C4-2B (cell line): ENCODE measurements around the gene DAPK1.

Experiments
- H3K27ac ChIP-seq: fragments of 450-650 bp; 2 replicates; pipeline ENCODE4 v1.5.1; 2017
- ZFX ChIP-seq: fragments of 450-650 bp; IDR thresholded peaks from 2 replicates; pipeline ENCODE4 v1.6.1; 2017
- TF ChIP-seq, protein P1 (sequence below): fragments of 450-650 bp; conservative IDR thresholded peaks from 2 replicates; pipeline ENCODE4 v1.5.1; 2017; ENCODE audit warnings: mild to moderate bottlenecking

Gene DAPK1

DNA sequence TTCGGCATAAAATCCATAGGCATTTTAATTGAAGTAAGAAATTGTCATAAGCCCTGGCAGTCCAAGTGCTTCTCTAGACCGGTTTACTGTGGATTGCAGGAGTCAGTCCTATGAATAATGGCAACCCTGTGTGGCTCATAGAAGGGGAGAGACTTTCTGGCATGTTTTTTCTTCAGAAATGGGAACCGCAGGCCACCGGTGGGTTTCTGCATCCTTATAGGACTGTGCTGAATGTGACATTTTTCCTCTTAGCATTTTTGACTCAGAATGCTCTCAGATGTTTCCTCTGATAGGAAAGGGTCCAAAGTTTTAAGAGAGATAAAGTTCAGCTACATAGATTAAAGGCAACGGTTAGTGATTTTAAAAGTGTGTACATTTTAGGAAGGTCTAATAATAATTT, 6.3 kb downstream of the DAPK1 start:
- H3K27ac ChIP-seq: no peak overlapping the region
- TF ChIP-seq, protein P1, sequence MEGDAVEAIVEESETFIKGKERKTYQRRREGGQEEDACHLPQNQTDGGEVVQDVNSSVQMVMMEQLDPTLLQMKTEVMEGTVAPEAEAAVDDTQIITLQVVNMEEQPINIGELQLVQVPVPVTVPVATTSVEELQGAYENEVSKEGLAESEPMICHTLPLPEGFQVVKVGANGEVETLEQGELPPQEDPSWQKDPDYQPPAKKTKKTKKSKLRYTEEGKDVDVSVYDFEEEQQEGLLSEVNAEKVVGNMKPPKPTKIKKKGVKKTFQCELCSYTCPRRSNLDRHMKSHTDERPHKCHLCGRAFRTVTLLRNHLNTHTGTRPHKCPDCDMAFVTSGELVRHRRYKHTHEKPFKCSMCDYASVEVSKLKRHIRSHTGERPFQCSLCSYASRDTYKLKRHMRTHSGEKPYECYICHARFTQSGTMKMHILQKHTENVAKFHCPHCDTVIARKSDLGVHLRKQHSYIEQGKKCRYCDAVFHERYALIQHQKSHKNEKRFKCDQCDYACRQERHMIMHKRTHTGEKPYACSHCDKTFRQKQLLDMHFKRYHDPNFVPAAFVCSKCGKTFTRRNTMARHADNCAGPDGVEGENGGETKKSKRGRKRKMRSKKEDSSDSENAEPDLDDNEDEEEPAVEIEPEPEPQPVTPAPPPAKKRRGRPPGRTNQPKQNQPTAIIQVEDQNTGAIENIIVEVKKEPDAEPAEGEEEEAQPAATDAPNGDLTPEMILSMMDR: no peak
- TF ChIP-seq ZFX: no peak

DNA sequence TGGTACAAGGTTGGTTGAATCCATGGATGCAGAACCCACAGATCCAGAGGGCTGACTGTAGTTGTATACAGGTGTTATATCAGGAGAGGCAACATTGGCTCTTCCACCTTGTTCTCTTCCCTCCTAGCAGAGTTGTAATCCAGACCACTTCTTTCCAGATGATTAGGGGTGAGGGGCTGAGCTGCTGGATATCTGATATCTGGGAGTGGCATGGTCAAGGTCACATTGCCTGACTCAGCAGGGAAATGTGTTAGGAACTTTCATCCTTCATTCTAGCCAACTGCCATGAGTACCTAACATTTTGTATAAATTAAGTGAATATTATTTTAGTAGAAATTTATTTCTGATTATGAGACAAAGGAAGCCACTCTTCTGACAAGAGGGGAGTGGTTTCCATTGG, 7.3 kb downstream of the DAPK1 start:
- H3K27ac ChIP-seq: no peak overlapping the region
- no peak for TF ChIP-seq ZFX
- TF ChIP-seq, protein P1: no peak

DNA sequence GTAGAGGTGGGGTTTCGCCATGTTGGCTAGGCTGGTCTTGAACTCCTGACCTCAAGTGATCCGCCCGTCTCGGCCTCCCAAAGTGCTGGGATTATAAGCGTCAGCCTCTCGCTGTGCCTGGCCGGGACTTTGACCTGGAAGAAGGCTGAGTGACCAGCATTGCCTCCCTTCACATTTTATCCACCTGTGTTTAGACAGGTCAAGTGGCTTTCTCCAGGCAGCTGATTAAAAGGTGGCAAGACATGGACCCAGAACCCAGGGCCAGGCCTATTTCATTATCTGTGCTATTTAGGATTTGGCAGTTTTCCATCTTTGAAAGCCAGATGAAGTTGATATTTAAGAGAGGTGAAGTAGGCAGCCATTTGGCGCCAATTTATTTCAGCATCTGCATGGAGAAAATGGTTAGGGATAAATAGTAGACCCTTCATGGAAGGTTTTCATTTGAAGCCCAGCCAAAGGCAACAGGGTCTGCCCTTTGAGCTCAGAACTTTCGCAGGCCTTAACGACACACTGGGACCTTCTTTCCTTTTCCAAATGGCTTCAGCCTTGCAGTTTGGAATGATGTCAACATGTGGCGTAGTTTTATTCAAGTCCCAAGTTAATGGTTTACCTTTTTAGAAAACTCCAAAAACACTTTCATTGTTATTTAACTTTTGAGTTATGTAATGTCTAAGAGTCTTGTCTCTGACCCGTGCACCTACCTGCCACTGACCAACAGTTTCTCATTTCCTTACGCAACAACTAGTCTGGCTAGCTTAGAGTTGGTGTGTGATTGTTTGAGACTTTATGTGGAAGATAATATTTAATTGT, 8.4 kb downstream of the DAPK1 start:
- TF ChIP-seq ZFX: no peak
- TF ChIP-seq, protein P1: no peak
- no peak overlapping the region for H3K27ac ChIP-seq

DNA sequence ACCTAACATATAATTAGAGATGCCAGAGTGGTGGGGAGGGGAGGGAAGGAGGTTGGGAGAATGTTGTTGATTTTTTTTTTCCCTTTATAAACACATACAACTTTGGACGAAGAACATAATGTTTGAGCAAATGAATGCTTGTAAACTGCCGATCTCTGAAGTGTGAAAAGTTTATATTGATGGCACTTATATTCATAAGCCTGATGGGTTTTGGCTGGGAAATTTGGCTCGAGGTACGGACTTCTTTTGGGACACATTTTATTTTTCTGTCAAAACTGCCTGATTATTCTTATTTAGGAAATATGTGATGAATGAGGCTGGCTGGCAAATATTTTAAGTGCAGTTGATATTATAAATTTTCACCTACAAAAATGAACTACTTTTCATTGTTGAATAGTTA, 9.9 kb downstream of the DAPK1 start:
- no peak overlapping the region for H3K27ac ChIP-seq
- no peak for TF ChIP-seq ZFX

DNA sequence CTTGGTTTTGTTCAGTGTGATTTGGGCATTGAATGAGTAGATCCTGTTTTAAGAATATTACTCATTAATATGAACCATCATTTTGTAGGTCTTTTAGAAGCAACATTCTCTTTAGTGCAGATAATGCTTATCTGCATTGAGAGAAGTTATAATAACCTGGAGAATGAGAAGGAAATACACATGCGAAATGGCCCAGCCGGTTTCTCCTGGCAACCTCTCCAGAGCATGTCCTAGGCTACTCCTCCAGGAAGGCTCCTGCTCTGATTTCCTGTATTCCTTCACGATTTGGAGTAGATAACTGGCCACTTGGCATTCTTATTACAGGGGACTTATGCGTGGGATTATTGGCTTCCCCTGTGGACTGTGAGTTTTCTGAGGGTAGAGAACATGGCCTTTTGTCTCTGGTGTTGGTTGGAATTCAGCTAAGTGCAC, 12.6 kb downstream of the DAPK1 start:
- H3K27ac ChIP-seq: no peak overlapping the region
- TF ChIP-seq ZFX: no peak
- TF ChIP-seq, protein P1: no peak

DNA sequence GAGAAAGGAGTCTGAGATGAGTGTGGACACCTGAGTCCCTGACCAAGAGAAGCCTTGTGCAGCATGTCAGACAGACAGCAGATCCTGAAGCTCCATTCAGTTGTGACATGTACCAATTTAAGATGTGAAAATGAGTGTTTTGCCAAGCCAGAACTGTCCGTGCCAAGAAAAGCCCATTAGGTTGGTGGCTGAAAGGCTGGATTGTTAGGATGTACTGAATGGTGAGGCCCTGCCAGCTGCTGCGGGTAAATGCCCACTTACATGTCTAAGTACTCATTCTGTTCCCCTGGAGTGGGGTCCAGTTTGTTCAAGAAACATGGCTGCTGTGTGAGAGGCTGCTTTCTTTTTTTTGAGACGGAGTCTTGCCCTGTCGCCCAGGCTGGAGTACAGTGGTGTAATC, 14.6 kb downstream of the DAPK1 start:
- no peak for TF ChIP-seq ZFX
- TF ChIP-seq, protein P1: no peak
- H3K27ac ChIP-seq: no peak overlapping the region

DNA sequence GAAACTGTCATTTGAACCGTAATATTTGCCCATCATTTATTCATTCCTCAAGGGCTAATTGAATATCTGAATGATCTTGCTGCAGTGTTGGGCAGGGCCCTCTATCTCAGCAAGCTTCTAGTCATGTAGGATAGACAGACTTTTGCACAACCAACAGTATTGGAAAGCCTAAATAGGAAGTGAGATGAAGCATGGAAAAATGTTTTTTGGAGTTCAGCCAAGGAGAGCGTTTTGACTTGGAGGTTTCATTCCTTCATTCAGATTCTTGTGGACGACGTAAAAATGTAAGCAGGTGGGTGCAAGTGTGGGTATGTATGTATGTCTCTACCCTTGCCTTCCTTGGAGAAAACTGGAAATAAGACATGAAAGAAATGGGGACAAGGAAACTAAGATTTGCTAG, 15.5 kb downstream of the DAPK1 start:
- TF ChIP-seq, protein P1: no peak
- no peak for TF ChIP-seq ZFX
- no peak overlapping the region for H3K27ac ChIP-seq
